Mesendoderm (in vitro differentiated cells): ENCODE measurements around the gene GSN.
A peak's percentile ranks its signal among the peaks of the same experiment; 100 is the strongest.

ENCODE experiments used
- DNase-seq: peaks from one replicate; pipeline ENCODE4 v3.0.0; 2013
- H2AK5ac ChIP-seq: 2 replicates; pipeline ENCODE4 v1.6.1; 2013; ENCODE audit warnings: low read length, inconsistent platforms
- H2BK120ac ChIP-seq: 2 replicates; pipeline ENCODE4 v1.6.1; 2013; ENCODE audit warnings: low read depth, mild to moderate bottlenecking, low read length, moderate library complexity, mixed read lengths
- H2BK15ac ChIP-seq: replicated peaks from 2 replicates; pipeline ENCODE4 v1.6.1; 2013; ENCODE audit warnings: low read depth, mild to moderate bottlenecking, moderate library complexity
- H2BK5ac ChIP-seq: 2 replicates; pipeline ENCODE4 v1.6.1; 2013; ENCODE audit warnings: low read length, inconsistent platforms
- H3K18ac ChIP-seq: 2 replicates; pipeline ENCODE4 v1.6.1; 2013; ENCODE audit warnings: mild to moderate bottlenecking, low read length, mixed read lengths
- H3K23ac ChIP-seq: one replicate; pipeline ENCODE4 v1.6.1; 2013; ENCODE audit warnings: low read length
- H3K27ac ChIP-seq: 2 replicates; pipeline ENCODE4 v1.5.1; 2013; ENCODE audit warnings: low read depth, mild to moderate bottlenecking, inconsistent platforms, low read length, moderate library complexity
- H3K27me3 ChIP-seq: 2 replicates; pipeline ENCODE4 v1.6.1; 2013; ENCODE audit warnings: low read length, control low read depth, mild to moderate bottlenecking, inconsistent platforms; ENCODE audit not compliant: insufficient read depth, poor library complexity
- H3K36me3 ChIP-seq: 2 replicates; pipeline ENCODE4 v1.6.1; 2013; ENCODE audit warnings: low read length, inconsistent platforms; ENCODE audit not compliant: control insufficient read depth, insufficient read depth
- H3K4ac ChIP-seq: one replicate; pipeline ENCODE4 v1.6.1; 2013; ENCODE audit warnings: low read depth, mild to moderate bottlenecking, low read length, moderate library complexity
- H3K4me1 ChIP-seq: 2 replicates; pipeline ENCODE4 v1.6.1; 2013; ENCODE audit warnings: low read depth, low read length, inconsistent platforms; ENCODE audit not compliant: control insufficient read depth
- H3K4me2 ChIP-seq: 2 replicates; pipeline ENCODE4 v1.6.1; 2013; ENCODE audit warnings: low read length
- H3K4me3 ChIP-seq: 2 replicates; pipeline ENCODE4 v1.5.1; 2013; ENCODE audit warnings: mild to moderate bottlenecking, low read length
- H3K56ac ChIP-seq: one replicate; pipeline ENCODE4 v1.6.1; 2013; ENCODE audit warnings: low read length
- H3K79me1 ChIP-seq: 2 replicates; pipeline ENCODE4 v1.6.1; 2013; ENCODE audit warnings: low read length, inconsistent platforms
- H3K79me2 ChIP-seq: 2 replicates; pipeline ENCODE4 v1.6.1; 2013; ENCODE audit warnings: mild to moderate bottlenecking, low read length; ENCODE audit not compliant: control insufficient read depth, insufficient read depth
- H3K9ac ChIP-seq: 2 replicates; pipeline ENCODE4 v1.6.1; 2013; ENCODE audit warnings: low read length, inconsistent platforms
- H4K5ac ChIP-seq: one replicate; pipeline ENCODE4 v1.6.1; 2013; ENCODE audit warnings: low read length
- H4K8ac ChIP-seq: one replicate; pipeline ENCODE4 v1.6.1; 2013; ENCODE audit warnings: low read depth, mild to moderate bottlenecking, control low read depth, low read length, moderate library complexity
- WGBS: extraction: QIAGEN DNeasy Blood & Tissue Kit; methylation state at CpG from one replicate; pipeline ENCODE4 v1.1.7; 2013; ENCODE audit warnings: low lambda C conversion rate, missing lambda C conversion rate; ENCODE audit not compliant: insufficient coverage; ENCODE audit errors: extremely low coverage; 5-methylcytosine and 5-hydroxymethylcytosine counted together

The GSN gene

GRCh38 chr9:121299467-121300282 is 31.7 kb downstream of the GSN start:
- no CpG with 5 or more reads among the region's 74 CpGs for WGBS
- H3K27me3 ChIP-seq, result no peaks in the 10 kb centered on the region
- H3K4me3 ChIP-seq, result peak overlapping the region; percentile 24
- H3K27ac ChIP-seq, result peak overlapping the region; percentile 71
- peak overlapping the region; percentile 58 for H3K9ac ChIP-seq
- H4K5ac ChIP-seq, result no peak overlapping the region
- H3K56ac ChIP-seq, result peak overlapping the region; percentile 83
- H3K4me1 ChIP-seq, result peaks cover 2% of the 10 kb centered on the region
- H3K18ac ChIP-seq, result peak overlapping the region; percentile 64
- H2BK15ac ChIP-seq, result no peak overlapping the region
- DNase-seq, result no peak
- H3K4me2 ChIP-seq, result peak overlapping the region; percentile 50
- no peak overlapping the region for H2AK5ac ChIP-seq
- H4K8ac ChIP-seq, result no peak overlapping the region
- no peaks in the 10 kb centered on the region for H3K79me2 ChIP-seq
- no peak overlapping the region for H3K4ac ChIP-seq
- H2BK5ac ChIP-seq, result no peak overlapping the region
- H3K79me1 ChIP-seq, result no peaks in the 10 kb centered on the region
- H2BK120ac ChIP-seq, result no peak overlapping the region
- no peaks in the 10 kb centered on the region for H3K36me3 ChIP-seq
- H3K23ac ChIP-seq, result no peak overlapping the region

GRCh38 chr9:121300283-121301119 is 32.5 kb downstream of the GSN start:
- peak overlapping the region; percentile 58 for H3K9ac ChIP-seq
- H3K27me3 ChIP-seq, result no peaks in the 10 kb centered on the region
- no peak overlapping the region for H4K5ac ChIP-seq
- no peak overlapping the region for H4K8ac ChIP-seq
- H3K4ac ChIP-seq, result no peak overlapping the region
- H3K79me2 ChIP-seq, result no peaks in the 10 kb centered on the region
- H3K36me3 ChIP-seq, result no peaks in the 10 kb centered on the region
- no peak overlapping the region for H2BK5ac ChIP-seq
- H3K79me1 ChIP-seq, result no peaks in the 10 kb centered on the region
- H3K4me2 ChIP-seq, result peak overlapping the region; percentile 50
- no peak overlapping the region for H2BK120ac ChIP-seq
- no CpG with 5 or more reads among the region's 13 CpGs for WGBS
- H3K18ac ChIP-seq, result no peak overlapping the region
- H2AK5ac ChIP-seq, result no peak overlapping the region
- H3K4me1 ChIP-seq, result peaks cover 2% of the 10 kb centered on the region
- no peak overlapping the region for H2BK15ac ChIP-seq
- H3K23ac ChIP-seq, result no peak overlapping the region
- H3K56ac ChIP-seq, result no peak overlapping the region
- no peak for DNase-seq
- H3K27ac ChIP-seq, result no peak overlapping the region
- H3K4me3 ChIP-seq, result no peak overlapping the region

GRCh38 chr9:121301881-121302286 is 33.9 kb downstream of the GSN start:
- Histone ChIP-seq H3K4me3 (no peak overlapping the region), H3K4me2 (no peak overlapping the region), H3K79me1 (no peaks in the 10 kb centered on the region), H2BK15ac (no peak overlapping the region), H3K4me1 (peaks cover 2% of the 10 kb centered on the region), H2BK120ac (no peak overlapping the region), H3K36me3 (no peaks in the 10 kb centered on the region), H3K56ac (no peak overlapping the region), H3K23ac (no peak overlapping the region), H2BK5ac (no peak overlapping the region), H3K9ac (no peak overlapping the region), H2AK5ac (no peak overlapping the region), H4K8ac (no peak overlapping the region), H3K18ac (no peak overlapping the region), H3K4ac (no peak overlapping the region), H3K27me3 (no peaks in the 10 kb centered on the region), H3K79me2 (no peaks in the 10 kb centered on the region), H4K5ac (no peak overlapping the region), H3K27ac (no peak overlapping the region)
- WGBS, result no CpG with 5 or more reads among the region's 11 CpGs
- DNase-seq, result no peak

- Histone ChIP-seq H3K4ac (no peak overlapping the region), H2AK5ac (no peak overlapping the region), H2BK120ac (no peak overlapping the region), H3K79me1 (no peaks in the 10 kb centered on the region), H4K8ac (no peak overlapping the region), H3K9ac (no peak overlapping the region), H3K4me3 (no peak overlapping the region), H2BK5ac (no peak overlapping the region), H3K27me3 (no peaks in the 10 kb centered on the region), H3K4me2 (no peak overlapping the region), H3K36me3 (no peaks in the 10 kb centered on the region), H4K5ac (no peak overlapping the region), H3K56ac (no peak overlapping the region), H3K23ac (no peak overlapping the region), H3K4me1 (peaks cover 2% of the 10 kb centered on the region), H3K79me2 (no peaks in the 10 kb centered on the region), H2BK15ac (no peak overlapping the region), H3K18ac (no peak overlapping the region), H3K27ac (no peak overlapping the region)
- WGBS, result no CpG with 5 or more reads among the region's 5 CpGs
- DNase-seq, result no peak
These were observed 34.4 kb downstream of the GSN start for GRCh38 chr9:121302341-121302740.

- Histone ChIP-seq H2AK5ac (no peak overlapping the region), H3K27me3 (no peaks in the 10 kb centered on the region), H2BK15ac (no peak overlapping the region), H2BK120ac (no peak overlapping the region), H3K4me3 (no peak overlapping the region), H3K27ac (no peak overlapping the region), H3K4me1 (peaks cover 2% of the 10 kb centered on the region), H2BK5ac (no peak overlapping the region), H4K5ac (no peak overlapping the region), H4K8ac (no peak overlapping the region), H3K23ac (no peak overlapping the region), H3K9ac (no peak overlapping the region), H3K4me2 (no peak overlapping the region), H3K36me3 (no peaks in the 10 kb centered on the region), H3K79me2 (no peaks in the 10 kb centered on the region), H3K79me1 (no peaks in the 10 kb centered on the region), H3K18ac (no peak overlapping the region), H3K56ac (no peak overlapping the region), H3K4ac (no peak overlapping the region)
- WGBS, result no CpG with 5 or more reads among the region's 13 CpGs
- no peak for DNase-seq
These were observed 34.8 kb downstream of the GSN start for GRCh38 chr9:121302786-121303185.
